Epithelial cell of proximal tubule (primary cell): Measurements from ENCODE around the gene SIM2. TPM values are rescaled to one million over a fixed set of nuclear protein-coding genes. Genes with fewer than 3 reads are reported as not detected.

Experiments
- DNase-seq: peaks from one replicate; pipeline ENCODE4 v3.0.0-alpha.2; 2011; ENCODE audit warnings: low read depth
- H3K4me3 ChIP-seq: 2 replicates; pipeline ENCODE4 v1.5.1; 2011; ENCODE audit warnings: low read depth, mild to moderate bottlenecking, low read length
- total RNA-seq: library from RNA; depleted of rRNA; stranded (reverse); fragments of >200 nt; gene quantifications from 2 replicates; pipeline ENCODE4 v1.2.3, GENCODE V29; 2015
- TF ChIP-seq, protein P1 (sequence below): conservative IDR thresholded peaks from 2 replicates; pipeline ENCODE4 v1.5.1; 2012; ENCODE audit warnings: low read depth, mild to moderate bottlenecking, low read length

Gene SIM2
- total RNA-seq, 1 donor from 2014 or later = 22.3 TPM

- H3K4me3 ChIP-seq = no peak overlapping the region
- TF ChIP-seq, protein P1, sequence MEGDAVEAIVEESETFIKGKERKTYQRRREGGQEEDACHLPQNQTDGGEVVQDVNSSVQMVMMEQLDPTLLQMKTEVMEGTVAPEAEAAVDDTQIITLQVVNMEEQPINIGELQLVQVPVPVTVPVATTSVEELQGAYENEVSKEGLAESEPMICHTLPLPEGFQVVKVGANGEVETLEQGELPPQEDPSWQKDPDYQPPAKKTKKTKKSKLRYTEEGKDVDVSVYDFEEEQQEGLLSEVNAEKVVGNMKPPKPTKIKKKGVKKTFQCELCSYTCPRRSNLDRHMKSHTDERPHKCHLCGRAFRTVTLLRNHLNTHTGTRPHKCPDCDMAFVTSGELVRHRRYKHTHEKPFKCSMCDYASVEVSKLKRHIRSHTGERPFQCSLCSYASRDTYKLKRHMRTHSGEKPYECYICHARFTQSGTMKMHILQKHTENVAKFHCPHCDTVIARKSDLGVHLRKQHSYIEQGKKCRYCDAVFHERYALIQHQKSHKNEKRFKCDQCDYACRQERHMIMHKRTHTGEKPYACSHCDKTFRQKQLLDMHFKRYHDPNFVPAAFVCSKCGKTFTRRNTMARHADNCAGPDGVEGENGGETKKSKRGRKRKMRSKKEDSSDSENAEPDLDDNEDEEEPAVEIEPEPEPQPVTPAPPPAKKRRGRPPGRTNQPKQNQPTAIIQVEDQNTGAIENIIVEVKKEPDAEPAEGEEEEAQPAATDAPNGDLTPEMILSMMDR = no peak
- no peak for DNase-seq
These were observed 55.5 kb downstream of the SIM2 start for GRCh38 chr21:36754241-36754898.

- TF ChIP-seq, protein P1 = no peak
- no peak overlapping the region for H3K4me3 ChIP-seq
- DNase-seq = no peak
These were observed 57.6 kb downstream of the SIM2 start for GRCh38 chr21:36756527-36756926.

GRCh38 chr21:36757196-36757595, 58.3 kb downstream of the SIM2 start:
- DNase-seq = no peak
- TF ChIP-seq, protein P1 = no peak
- no peak overlapping the region for H3K4me3 ChIP-seq

DNA sequence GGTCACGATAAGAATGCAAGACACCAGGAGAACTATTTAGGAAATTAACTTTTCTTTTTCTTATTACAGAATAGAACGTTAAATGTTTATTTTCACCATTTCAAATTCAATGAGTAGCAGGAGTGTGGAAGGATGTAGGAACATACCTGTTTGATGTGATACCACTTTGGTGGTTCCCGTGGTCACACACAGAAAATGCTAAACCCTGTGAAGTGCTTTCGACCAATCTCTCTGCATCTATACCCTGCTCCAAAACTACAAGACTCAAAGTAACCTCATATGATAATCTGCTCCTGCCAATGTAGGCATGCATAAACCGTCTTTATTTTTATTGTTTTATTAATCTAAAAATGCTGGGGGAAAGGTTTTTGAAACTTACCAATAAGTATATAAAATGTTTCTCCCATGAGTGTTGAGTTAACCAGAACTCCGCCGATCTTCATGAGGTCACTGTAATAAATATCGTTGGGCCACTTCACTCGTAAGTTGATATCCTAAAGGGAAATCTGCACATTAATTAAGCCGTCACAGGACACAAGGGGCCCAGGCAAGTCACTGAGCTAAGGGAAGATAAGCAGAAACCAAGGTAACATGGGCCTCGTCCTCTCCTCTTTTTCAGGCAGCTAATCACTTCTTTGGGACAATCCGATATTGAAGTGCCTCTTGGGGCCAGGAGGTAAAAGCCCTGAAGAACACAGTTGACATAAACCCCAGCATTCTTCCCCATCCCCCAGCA, 60.6 kb downstream of the SIM2 start:
- no peak for DNase-seq
- TF ChIP-seq, protein P1 = no peak
- no peak overlapping the region for H3K4me3 ChIP-seq

GRCh38 chr21:36761685-36762084, 62.8 kb downstream of the SIM2 start:
- TF ChIP-seq, protein P1 = no peak
- no peak for DNase-seq
- H3K4me3 ChIP-seq = no peak overlapping the region

DNA sequence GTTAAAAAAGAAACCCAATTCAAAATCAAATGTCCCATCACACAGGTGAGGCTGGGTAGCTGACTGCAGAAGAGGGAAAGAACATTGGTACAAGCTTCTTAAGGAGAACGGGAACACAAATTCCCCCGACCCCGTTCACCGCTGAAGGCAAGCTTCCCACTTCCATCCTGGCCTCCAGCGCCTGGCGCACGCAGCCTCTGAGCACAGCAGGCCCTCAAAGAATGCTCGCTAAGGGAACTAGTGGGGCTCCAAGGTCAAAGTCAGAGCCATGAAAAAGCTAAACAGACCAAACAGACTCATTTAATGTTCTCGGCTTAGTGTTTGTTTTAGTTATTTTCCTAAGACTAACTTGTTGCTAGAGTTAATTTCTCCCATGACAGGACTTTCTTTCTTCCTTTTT, 63.7 kb downstream of the SIM2 start:
- no peak overlapping the region for H3K4me3 ChIP-seq
- TF ChIP-seq, protein P1 = no peak
- no peak for DNase-seq

DNA sequence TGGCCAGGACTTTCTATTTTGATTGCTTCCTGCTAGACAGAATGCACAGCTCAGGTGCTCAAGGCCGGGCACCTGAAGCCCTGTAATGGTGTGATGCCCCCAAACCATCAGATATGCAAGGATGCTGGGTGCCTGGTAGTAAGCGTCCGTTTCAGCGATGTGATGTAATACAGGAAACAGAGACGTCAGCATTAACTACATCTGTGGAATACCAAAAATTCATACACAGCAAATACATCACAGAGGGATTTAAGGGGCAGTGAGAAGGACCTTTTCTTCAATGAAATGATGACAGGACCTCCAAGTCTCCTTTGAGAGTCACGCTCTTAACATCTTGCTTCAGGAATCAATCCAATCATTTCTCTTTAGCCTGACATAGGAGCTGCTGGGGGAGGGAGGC, 64.4 kb downstream of the SIM2 start:
- no peak for DNase-seq
- H3K4me3 ChIP-seq = no peak overlapping the region
- TF ChIP-seq, protein P1 = no peak
